SU-DHL-6 (cell line): Measurements from ENCODE around the gene FANCC.

Experiments used
- EZH2phosphoT487 ChIP-seq: fragments of 200-600 bp; sonication (generic), shearing (Covaris generic); conservative IDR thresholded peaks from 2 replicates; pipeline ENCODE4 v1.6.1; 2018; ENCODE audit warnings: mild to moderate bottlenecking, antibody characterized with exemption, low read length, moderate library complexity, mixed read lengths
- TF ChIP-seq, protein P1 (sequence below): fragments of 200-600 bp; sonication (generic); IDR thresholded peaks from one replicate; pipeline ENCODE4 v1.5.1; 2017; ENCODE audit warnings: antibody characterized with exemption, mild to moderate bottlenecking, low read length, moderate library complexity; ENCODE audit not compliant: insufficient read depth, poor library complexity, severe bottlenecking

DNA sequence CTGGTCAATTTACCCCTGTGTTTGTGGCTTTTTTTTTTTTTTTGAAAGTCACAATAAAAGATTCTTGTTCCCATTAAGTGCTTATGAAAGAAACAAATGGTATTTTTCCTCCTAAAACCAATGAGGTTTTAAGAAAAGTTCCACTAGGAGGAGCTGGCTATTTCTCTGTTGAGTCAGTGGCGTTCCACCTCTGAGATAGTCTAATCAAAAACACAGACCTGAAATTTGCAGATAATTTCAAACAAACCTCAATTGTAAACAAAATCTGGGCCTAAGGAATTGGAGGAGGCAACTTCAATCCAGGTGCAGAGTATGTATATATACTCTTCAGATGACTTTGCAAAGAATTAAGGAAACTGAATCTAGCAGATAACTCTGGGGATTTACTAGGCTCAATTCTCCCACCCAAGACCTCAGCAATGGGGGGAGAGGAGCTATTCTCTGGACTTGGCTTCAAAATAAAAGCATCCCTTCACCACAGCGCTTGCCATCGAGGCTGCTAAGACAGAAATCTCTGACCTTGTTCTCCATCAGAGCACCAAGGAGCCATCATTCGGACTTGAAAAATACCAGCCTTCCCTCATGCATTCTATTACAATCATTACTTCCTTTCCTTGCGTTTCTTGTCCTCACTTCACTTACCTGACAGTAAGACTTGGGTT, 52.4 kb downstream of the FANCC start:
- TF ChIP-seq, protein P1, sequence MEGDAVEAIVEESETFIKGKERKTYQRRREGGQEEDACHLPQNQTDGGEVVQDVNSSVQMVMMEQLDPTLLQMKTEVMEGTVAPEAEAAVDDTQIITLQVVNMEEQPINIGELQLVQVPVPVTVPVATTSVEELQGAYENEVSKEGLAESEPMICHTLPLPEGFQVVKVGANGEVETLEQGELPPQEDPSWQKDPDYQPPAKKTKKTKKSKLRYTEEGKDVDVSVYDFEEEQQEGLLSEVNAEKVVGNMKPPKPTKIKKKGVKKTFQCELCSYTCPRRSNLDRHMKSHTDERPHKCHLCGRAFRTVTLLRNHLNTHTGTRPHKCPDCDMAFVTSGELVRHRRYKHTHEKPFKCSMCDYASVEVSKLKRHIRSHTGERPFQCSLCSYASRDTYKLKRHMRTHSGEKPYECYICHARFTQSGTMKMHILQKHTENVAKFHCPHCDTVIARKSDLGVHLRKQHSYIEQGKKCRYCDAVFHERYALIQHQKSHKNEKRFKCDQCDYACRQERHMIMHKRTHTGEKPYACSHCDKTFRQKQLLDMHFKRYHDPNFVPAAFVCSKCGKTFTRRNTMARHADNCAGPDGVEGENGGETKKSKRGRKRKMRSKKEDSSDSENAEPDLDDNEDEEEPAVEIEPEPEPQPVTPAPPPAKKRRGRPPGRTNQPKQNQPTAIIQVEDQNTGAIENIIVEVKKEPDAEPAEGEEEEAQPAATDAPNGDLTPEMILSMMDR: no peak
- TF ChIP-seq EZH2phosphoT487: no peak
